ENCODE data around the gene FSTL4. TPM values are rescaled to one million over a fixed set of nuclear protein-coding genes. Genes with fewer than 3 reads are reported as not detected.

FSTL4 gene
- total and polyA plus RNA-seq, 2 of the 4 experiments (the other 2 are of a cell fraction): 0.18 TPM; not detected in 1

GRCh38 chr5:133599044-133599443 is 13.3 kb downstream of the FSTL4 start:
- H3K9ac ChIP-seq (ENCODE audit: low read depth, low read length): no peak overlapping the region
- in situ Hi-C loops (cut with MboI; ENCODE audit: low sequenced_read_pairs): no loop called here
- dilution Hi-C loops (cut with HindIII; ENCODE audit: low sequenced_read_pairs, unreplicated experiment): no loop called here
- no peak overlapping the region for H3K14ac ChIP-seq (replicated peaks; ENCODE audit: low read depth, low read length)
- no peak overlapping the region for H3K23ac ChIP-seq (ENCODE audit: low read depth, low read length)
- H2AFZ ChIP-seq (replicated peaks; ENCODE audit: low read length, poor library complexity): no peak overlapping the region
- ATAC-seq (ENCODE audit: low read depth): no peak
- POLR2A ChIA-PET (ENCODE audit: unreplicated experiment): no interaction called here
- H3K9me3 ChIP-seq (ENCODE audit: control insufficient read depth, insufficient read depth, low read length): no peaks in the 10 kb centered on the region
- DNase-seq: no peak
- no peak overlapping the region for H3K4me2 ChIP-seq (ENCODE audit: low read depth, low read length)
- H2BK5ac ChIP-seq (ENCODE audit: low read depth, low read length, poor library complexity, severe bottlenecking): no peak overlapping the region
- no peak overlapping the region for H2BK120ac ChIP-seq (ENCODE audit: low read depth, low read length)
- no peak overlapping the region for H4K91ac ChIP-seq (ENCODE audit: insufficient read depth, low read depth, low read length)
- H3K4me1 ChIP-seq (ENCODE audit: control insufficient read depth, insufficient read depth, low read length): no peaks in the 10 kb centered on the region
- no peak overlapping the region for H4K5ac ChIP-seq (ENCODE audit: low read depth, low read length)
- H2AK5ac ChIP-seq (ENCODE audit: low read depth, low read length): no peak overlapping the region
- no peak overlapping the region for H2BK20ac ChIP-seq (ENCODE audit: low read depth, low read length)
- no peak overlapping the region for H3K18ac ChIP-seq (ENCODE audit: low read depth, low read length)
- no peak overlapping the region for H2AK9ac ChIP-seq (replicated peaks; ENCODE audit: low read depth, low read length, poor library complexity)
- no peak overlapping the region for H3K56ac ChIP-seq (ENCODE audit: extremely low read depth, insufficient read depth, low read length)
- H3K4ac ChIP-seq (ENCODE audit: low read depth, low read length): no peak overlapping the region
- H4K20me1 ChIP-seq (ENCODE audit: insufficient read depth, low read length): no peaks in the 10 kb centered on the region
- no peak overlapping the region for H3K4me3 ChIP-seq (ENCODE audit: insufficient read depth, low read depth, low read length)
- no peak overlapping the region for H3K27ac ChIP-seq (ENCODE audit: insufficient read depth, low read length)
- H3K27me3 ChIP-seq (ENCODE audit: control insufficient read depth, insufficient read depth, low read length): no peaks in the 10 kb centered on the region
- CTCF ChIA-PET: no interaction called here
- 79% methylated on average over 4 of the region's 8 CpGs; no CpG with 5 or more reads in 1 of the 2 experiments for WGBS, 2 experiments (ENCODE audit: extremely low coverage in 2 of 2, insufficient read length in 1 of 2)
- H3K36me3 ChIP-seq (ENCODE audit: control insufficient read depth, insufficient read depth, low read length): no peaks in the 10 kb centered on the region
- H3K79me1 ChIP-seq (ENCODE audit: low read depth in 1 of 2, low read length in 2 of 2): no peaks in the 10 kb centered on the region
- no TSS peak for BruUV-seq (replicated peaks)
- no peak overlapping the region for H2BK15ac ChIP-seq (ENCODE audit: low read depth, low read length)
- intact Hi-C loops (cut with micrococcal nuclease): no loop called here
- no peaks in the 10 kb centered on the region for H3K9me1 ChIP-seq (ENCODE audit: insufficient read depth, low read length)
- H4K8ac ChIP-seq (ENCODE audit: low read depth in 2 of 2, low read length in 2 of 2): no peak overlapping the region
- no peak for TF ChIP-seq MAZ (IDR thresholded peaks at IDR 0.05; ENCODE audit: borderline replicate concordance, low read depth, low read length)
- no peak for TF ChIP-seq SMC3 (IDR thresholded peaks at IDR 0.05; ENCODE audit: low read depth, low read length)
- TF ChIP-seq POLR2A (IDR thresholded peaks at IDR 0.05; ENCODE audit: low read depth, low read length): no peak
- no peak for TF ChIP-seq MAFK (IDR thresholded peaks at IDR 0.05; ENCODE audit: low read depth, low read length)
- TF ChIP-seq RAD21 (IDR thresholded peaks at IDR 0.05; ENCODE audit: low read length): no peak
- TF ChIP-seq CHD1 (IDR thresholded peaks at IDR 0.05; ENCODE audit: low read depth, low read length): no peak
- no peak for TF ChIP-seq BHLHE40 (IDR thresholded peaks at IDR 0.05; ENCODE audit: low read depth, low read length)
- no peak for TF ChIP-seq ELK1 (IDR thresholded peaks at IDR 0.05; ENCODE audit: borderline replicate concordance, low read depth, low read length)
- TF ChIP-seq RFX5 (IDR thresholded peaks at IDR 0.05; ENCODE audit: low read depth, low read length): no peak
- no peak for TF ChIP-seq CTCF (conservative IDR thresholded peaks at IDR 0.05; ENCODE audit: low read depth, low read length)
- no peak for TF ChIP-seq NFE2L2 (IDR thresholded peaks at IDR 0.05; ENCODE audit: low read depth, low read length)
- TF ChIP-seq CEBPB (IDR thresholded peaks at IDR 0.05; ENCODE audit: low read depth, low read length): no peak
- no peak for TF ChIP-seq RCOR1 (IDR thresholded peaks at IDR 0.05; ENCODE audit: insufficient replicate concordance, low read length)
- no peak for TF ChIP-seq USF2 (IDR thresholded peaks at IDR 0.05; ENCODE audit: low read depth, low read length)

All from IMR-90 (cell line).